ENCODE data around the gene FBXO38. TPM values are rescaled to one million over a fixed set of nuclear protein-coding genes. Genes with fewer than 3 reads are reported as not detected.

Gene FBXO38
- total and polyA plus RNA-seq, 2 of the 4 experiments (the other 2 are of a cell fraction): 14.9 to 70.1 TPM

GRCh38 chr5:148443998-148444397 lies 60.2 kb downstream of the FBXO38 start:
- Histone ChIP-seq H3K4me3 (ENCODE audit: insufficient read depth, low read depth, low read length) (no peak overlapping the region), H3K9me3 (ENCODE audit: control insufficient read depth, insufficient read depth, low read length) (no peaks in the 10 kb centered on the region), H3K36me3 (ENCODE audit: control insufficient read depth, insufficient read depth, low read length) (peaks cover 10% of the 10 kb centered on the region), H3K9ac (ENCODE audit: low read depth, low read length) (no peak overlapping the region), H3K56ac (ENCODE audit: extremely low read depth, insufficient read depth, low read length) (no peak overlapping the region), H2BK15ac (ENCODE audit: low read depth, low read length) (no peak overlapping the region), H2AK9ac (replicated peaks; ENCODE audit: low read depth, low read length, poor library complexity) (no peak overlapping the region), H3K4ac (ENCODE audit: low read depth, low read length) (no peak overlapping the region), H3K14ac (replicated peaks; ENCODE audit: low read depth, low read length) (no peak overlapping the region), H2AFZ (replicated peaks; ENCODE audit: low read length, poor library complexity) (no peak overlapping the region), H3K27ac (ENCODE audit: insufficient read depth, low read length) (no peak overlapping the region), H3K79me1 (ENCODE audit: low read depth in 1 of 2, low read length in 2 of 2) (no peaks in the 10 kb centered on the region; a peak in 1 of 4 replicates), H3K23ac (ENCODE audit: low read depth, low read length) (no peak overlapping the region), H4K91ac (ENCODE audit: insufficient read depth, low read depth, low read length) (no peak overlapping the region), H2BK120ac (ENCODE audit: low read depth, low read length) (no peak overlapping the region), H3K27me3 (ENCODE audit: control insufficient read depth, insufficient read depth, low read length) (peaks cover 3% of the 10 kb centered on the region; the same call in 1 of the 2 replicates), H4K5ac (ENCODE audit: low read depth, low read length) (no peak overlapping the region), H2AK5ac (ENCODE audit: low read depth, low read length) (no peak overlapping the region), H3K18ac (ENCODE audit: low read depth, low read length) (no peak overlapping the region), H3K9me1 (ENCODE audit: insufficient read depth, low read length) (no peaks in the 10 kb centered on the region), H4K8ac (ENCODE audit: low read depth in 2 of 2, low read length in 2 of 2) (no peak overlapping the region), H4K20me1 (ENCODE audit: insufficient read depth, low read length) (no peaks in the 10 kb centered on the region), H2BK5ac (ENCODE audit: low read depth, low read length, poor library complexity, severe bottlenecking) (no peak overlapping the region), H2BK20ac (ENCODE audit: low read depth, low read length) (no peak overlapping the region), H3K4me2 (ENCODE audit: low read depth, low read length) (no peak overlapping the region), H3K4me1 (ENCODE audit: control insufficient read depth, insufficient read depth, low read length) (no peaks in the 10 kb centered on the region)
- dilution Hi-C loops (cut with HindIII; ENCODE audit: low sequenced_read_pairs, unreplicated experiment): no loop called here
- intact Hi-C loops (cut with micrococcal nuclease): loop anchor here (1.0 to 5.0 kb wide), 5 partner anchors 38 to 668 kb away; no protein-coding TSS in a partner anchor
- ChIA-PET CTCF (interaction anchor here (0.6 to 8.9 kb wide), 6 partner anchors 16 to 670 kb away, joined by 3 to 59 read pairs (median 4); no protein-coding TSS in a partner anchor), POLR2A (ENCODE audit: unreplicated experiment) (no interaction called here)
- no TSS peak for BruUV-seq (replicated peaks)
- DNase-seq (peak; percentile 78), ATAC-seq (ENCODE audit: low read depth) (peak; percentile 89)
- in situ Hi-C loops (cut with MboI; ENCODE audit: low sequenced_read_pairs): loop anchor here (10.0 to 25.0 kb wide), 3 partner anchors 591 to 793 kb away; no protein-coding TSS in a partner anchor
- no peak for TF ChIP-seq MXI1 (IDR thresholded peaks at IDR 0.05; ENCODE audit: borderline replicate concordance, low read depth, low read length)
- 0 out of 2 replicates have a peak, but pooled peaks have one; percentile 54 for TF ChIP-seq NFE2L2 (IDR thresholded peaks at IDR 0.05; ENCODE audit: low read depth, low read length)
- no peak for TF ChIP-seq USF2 (IDR thresholded peaks at IDR 0.05; ENCODE audit: low read depth, low read length)
- peak; percentile 68 for TF ChIP-seq RAD21 (IDR thresholded peaks at IDR 0.05; ENCODE audit: low read length)
- TF ChIP-seq SMC3 (IDR thresholded peaks at IDR 0.05; ENCODE audit: low read depth, low read length): peak; percentile 76
- TF ChIP-seq BHLHE40 (IDR thresholded peaks at IDR 0.05; ENCODE audit: low read depth, low read length): no peak
- no peak for TF ChIP-seq POLR2A (IDR thresholded peaks at IDR 0.05; ENCODE audit: low read depth, low read length)
- TF ChIP-seq, protein P1, sequence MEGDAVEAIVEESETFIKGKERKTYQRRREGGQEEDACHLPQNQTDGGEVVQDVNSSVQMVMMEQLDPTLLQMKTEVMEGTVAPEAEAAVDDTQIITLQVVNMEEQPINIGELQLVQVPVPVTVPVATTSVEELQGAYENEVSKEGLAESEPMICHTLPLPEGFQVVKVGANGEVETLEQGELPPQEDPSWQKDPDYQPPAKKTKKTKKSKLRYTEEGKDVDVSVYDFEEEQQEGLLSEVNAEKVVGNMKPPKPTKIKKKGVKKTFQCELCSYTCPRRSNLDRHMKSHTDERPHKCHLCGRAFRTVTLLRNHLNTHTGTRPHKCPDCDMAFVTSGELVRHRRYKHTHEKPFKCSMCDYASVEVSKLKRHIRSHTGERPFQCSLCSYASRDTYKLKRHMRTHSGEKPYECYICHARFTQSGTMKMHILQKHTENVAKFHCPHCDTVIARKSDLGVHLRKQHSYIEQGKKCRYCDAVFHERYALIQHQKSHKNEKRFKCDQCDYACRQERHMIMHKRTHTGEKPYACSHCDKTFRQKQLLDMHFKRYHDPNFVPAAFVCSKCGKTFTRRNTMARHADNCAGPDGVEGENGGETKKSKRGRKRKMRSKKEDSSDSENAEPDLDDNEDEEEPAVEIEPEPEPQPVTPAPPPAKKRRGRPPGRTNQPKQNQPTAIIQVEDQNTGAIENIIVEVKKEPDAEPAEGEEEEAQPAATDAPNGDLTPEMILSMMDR (conservative IDR thresholded peaks at IDR 0.05; ENCODE audit: low read depth, low read length): peak; percentile 77
- no peak for TF ChIP-seq FOS (IDR thresholded peaks at IDR 0.05; ENCODE audit: low read depth, low read length)
- peak; percentile 64 for TF ChIP-seq MAFK (IDR thresholded peaks at IDR 0.05; ENCODE audit: low read depth, low read length)
- no peak for TF ChIP-seq CEBPB (IDR thresholded peaks at IDR 0.05; ENCODE audit: low read depth, low read length)
- TF ChIP-seq CHD1 (IDR thresholded peaks at IDR 0.05; ENCODE audit: low read depth, low read length): no peak
- TF ChIP-seq MAZ (IDR thresholded peaks at IDR 0.05; ENCODE audit: borderline replicate concordance, low read depth, low read length): no peak
- no peak for TF ChIP-seq ELK1 (IDR thresholded peaks at IDR 0.05; ENCODE audit: borderline replicate concordance, low read depth, low read length)
- TF ChIP-seq RFX5 (IDR thresholded peaks at IDR 0.05; ENCODE audit: low read depth, low read length): no peak
- no peak for TF ChIP-seq RCOR1 (IDR thresholded peaks at IDR 0.05; ENCODE audit: insufficient replicate concordance, low read length)
- no CpG with 5 or more reads among the region's 5 CpGs for WGBS, 2 experiments (ENCODE audit: extremely low coverage in 2 of 2, insufficient read length in 1 of 2)

All from IMR-90 (cell line).